HG03097 (cell line): Measurements from ENCODE around the gene UTS2B.

Experiments used
- ATAC-seq: cut with Tn5 transposase; IDR thresholded peaks from one replicate; pipeline ENCODE4 v1.9.1; 2021; ENCODE audit not compliant: unreplicated experiment, low FRiP score

UTS2B gene

GRCh38 chr3:191353022-191353777 is 22.9 kb upstream of the UTS2B start:
- peak; percentile 33 for ATAC-seq

- no peak for ATAC-seq
Observed at GRCh38 chr3:191352014-191352413, 21.7 kb upstream of the UTS2B start.

GRCh38 chr3:191350396-191351090 is 20.2 kb upstream of the UTS2B start:
- no peak for ATAC-seq

- no peak for ATAC-seq
Observed at GRCh38 chr3:191348098-191348497, 17.8 kb upstream of the UTS2B start.

GRCh38 chr3:191347228-191347627 is 16.9 kb upstream of the UTS2B start:
- no peak for ATAC-seq

- ATAC-seq = no peak
Observed at GRCh38 chr3:191345334-191345733, 15.0 kb upstream of the UTS2B start.

GRCh38 chr3:191343913-191344312 is 13.6 kb upstream of the UTS2B start:
- no peak for ATAC-seq

- no peak for ATAC-seq
Observed at GRCh38 chr3:191343115-191343514, 12.8 kb upstream of the UTS2B start.

GRCh38 chr3:191342411-191342810 is 12.1 kb upstream of the UTS2B start:
- no peak for ATAC-seq

- no peak for ATAC-seq
Observed at GRCh38 chr3:191342006-191342405, 11.7 kb upstream of the UTS2B start.

- ATAC-seq = no peak
Observed at GRCh38 chr3:191340966-191341365, 10.6 kb upstream of the UTS2B start.

GRCh38 chr3:191340351-191340750 is 10.0 kb upstream of the UTS2B start:
- no peak for ATAC-seq

GRCh38 chr3:191339316-191339917 is 9.1 kb upstream of the UTS2B start:
- ATAC-seq = no peak

GRCh38 chr3:191338177-191338488 is 7.8 kb upstream of the UTS2B start:
- ATAC-seq = no peak

- no peak for ATAC-seq
Observed at GRCh38 chr3:191336833-191337232, 6.5 kb upstream of the UTS2B start.

GRCh38 chr3:191334346-191334893 is 4.1 kb upstream of the UTS2B start:
- ATAC-seq = no peak

- no peak for ATAC-seq
Observed at GRCh38 chr3:191333298-191333880, 3.1 kb upstream of the UTS2B start.

- ATAC-seq = no peak
Observed at GRCh38 chr3:191331388-191331787, 1.1 kb upstream of the UTS2B start.

- no peak for ATAC-seq
Observed at GRCh38 chr3:191330530-191331048, 263 bp upstream of the UTS2B start.

GRCh38 chr3:191328962-191329653 is 1.2 kb downstream of the UTS2B start, which contains the start of gene CCDC50:
Gene CCDC50, plus strand, starts transcription at chr3:191329394. Its CDS starts 281 bp downstream, at chr3:191329675.
- ATAC-seq = peak; percentile 63
